CD4-positive, alpha-beta T cell treated with Interleukin-15 for 4 hours (primary cell): ENCODE measurements around the gene TPX2.

Experiments used
- DNase-seq: peaks from one replicate; pipeline ENCODE4 v3.0.0-alpha.2; 2020; ENCODE audit warnings: low spot score

TPX2 gene

DNA sequence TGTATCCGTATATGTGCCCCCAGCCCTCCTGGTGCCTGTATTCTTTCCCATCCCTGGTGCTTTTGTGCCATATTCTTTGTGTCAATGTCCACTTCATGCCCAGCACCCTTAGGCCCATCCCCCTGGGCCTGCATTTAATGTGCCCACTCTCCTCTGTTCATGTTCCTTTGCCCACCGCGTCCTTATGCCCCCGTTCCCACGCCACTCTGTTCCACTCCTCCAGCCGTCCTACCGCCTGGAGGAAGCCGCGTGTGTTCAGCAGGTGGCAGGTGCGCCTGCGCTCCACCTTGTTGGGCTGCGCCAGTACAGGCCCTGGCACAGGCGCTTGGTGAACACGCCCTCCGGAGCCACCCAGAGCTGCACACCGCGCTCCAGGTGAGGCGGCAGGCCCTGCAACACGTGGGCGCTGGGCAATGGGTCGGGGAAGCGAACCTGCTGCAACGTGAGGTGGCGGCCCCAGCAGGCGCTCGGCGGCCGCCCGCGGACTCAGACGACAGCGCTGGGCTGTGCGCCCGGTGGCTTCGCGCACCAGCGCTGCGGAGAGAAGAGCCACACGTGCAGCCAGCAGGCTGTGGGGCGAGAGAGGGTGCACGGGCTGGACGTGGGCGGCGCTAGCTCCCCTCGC lies 110.3 kb downstream of the TPX2 start:
- DNase-seq: no peak
